ENCODE data around the gene RIPOR3. TPM values are rescaled to one million over a fixed set of nuclear protein-coding genes. Genes with fewer than 3 reads are reported as not detected.

The RIPOR3 gene
- total and polyA plus RNA-seq, 9 of the 15 experiments (the other 6 are each of a cell fraction or from before 2014, with no cell fraction given): 3.3 to 62.7 (median 21.4) TPM

- TF ChIP-seq ATF7 (IDR thresholded peaks at IDR 0.05) (peak; percentile 89), ZNF232 (CRISPR knock-in tag; IDR thresholded peaks at IDR 0.05) (no peak), ZBTB12 (CRISPR knock-in tag; IDR thresholded peaks at IDR 0.05) (no peak), HINFP (tag; conservative IDR thresholded peaks at IDR 0.05; ENCODE audit: low read depth) (no peak), PPARD (CRISPR knock-in tag; IDR thresholded peaks at IDR 0.05) (no peak), POLR3A (IDR thresholded peaks at IDR 0.05; ENCODE audit: borderline replicate concordance, extremely low read depth, insufficient read depth, insufficient read length) (no peak), ZNF717 (CRISPR knock-in tag; IDR thresholded peaks at IDR 0.05) (no peak), SREBF2 (CRISPR knock-in tag; IDR thresholded peaks at IDR 0.05) (no peak), GABPB2 (CRISPR knock-in tag; conservative IDR thresholded peaks at IDR 0.05) (no peak), MEIS2 (IDR thresholded peaks at IDR 0.05; ENCODE audit: partially characterized antibody) (peak; percentile 93), MBD1 (CRISPR knock-in tag; IDR thresholded peaks at IDR 0.05) (no peak), ZNF707 (CRISPR knock-in tag; conservative IDR thresholded peaks at IDR 0.05) (no peak)
- TF ChIP-seq, protein P1, sequence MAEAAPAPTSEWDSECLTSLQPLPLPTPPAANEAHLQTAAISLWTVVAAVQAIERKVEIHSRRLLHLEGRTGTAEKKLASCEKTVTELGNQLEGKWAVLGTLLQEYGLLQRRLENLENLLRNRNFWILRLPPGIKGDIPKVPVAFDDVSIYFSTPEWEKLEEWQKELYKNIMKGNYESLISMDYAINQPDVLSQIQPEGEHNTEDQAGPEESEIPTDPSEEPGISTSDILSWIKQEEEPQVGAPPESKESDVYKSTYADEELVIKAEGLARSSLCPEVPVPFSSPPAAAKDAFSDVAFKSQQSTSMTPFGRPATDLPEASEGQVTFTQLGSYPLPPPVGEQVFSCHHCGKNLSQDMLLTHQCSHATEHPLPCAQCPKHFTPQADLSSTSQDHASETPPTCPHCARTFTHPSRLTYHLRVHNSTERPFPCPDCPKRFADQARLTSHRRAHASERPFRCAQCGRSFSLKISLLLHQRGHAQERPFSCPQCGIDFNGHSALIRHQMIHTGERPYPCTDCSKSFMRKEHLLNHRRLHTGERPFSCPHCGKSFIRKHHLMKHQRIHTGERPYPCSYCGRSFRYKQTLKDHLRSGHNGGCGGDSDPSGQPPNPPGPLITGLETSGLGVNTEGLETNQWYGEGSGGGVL (CRISPR knock-in tag; IDR thresholded peaks at IDR 0.05): no peak
- TF ChIP-seq, protein P2, sequence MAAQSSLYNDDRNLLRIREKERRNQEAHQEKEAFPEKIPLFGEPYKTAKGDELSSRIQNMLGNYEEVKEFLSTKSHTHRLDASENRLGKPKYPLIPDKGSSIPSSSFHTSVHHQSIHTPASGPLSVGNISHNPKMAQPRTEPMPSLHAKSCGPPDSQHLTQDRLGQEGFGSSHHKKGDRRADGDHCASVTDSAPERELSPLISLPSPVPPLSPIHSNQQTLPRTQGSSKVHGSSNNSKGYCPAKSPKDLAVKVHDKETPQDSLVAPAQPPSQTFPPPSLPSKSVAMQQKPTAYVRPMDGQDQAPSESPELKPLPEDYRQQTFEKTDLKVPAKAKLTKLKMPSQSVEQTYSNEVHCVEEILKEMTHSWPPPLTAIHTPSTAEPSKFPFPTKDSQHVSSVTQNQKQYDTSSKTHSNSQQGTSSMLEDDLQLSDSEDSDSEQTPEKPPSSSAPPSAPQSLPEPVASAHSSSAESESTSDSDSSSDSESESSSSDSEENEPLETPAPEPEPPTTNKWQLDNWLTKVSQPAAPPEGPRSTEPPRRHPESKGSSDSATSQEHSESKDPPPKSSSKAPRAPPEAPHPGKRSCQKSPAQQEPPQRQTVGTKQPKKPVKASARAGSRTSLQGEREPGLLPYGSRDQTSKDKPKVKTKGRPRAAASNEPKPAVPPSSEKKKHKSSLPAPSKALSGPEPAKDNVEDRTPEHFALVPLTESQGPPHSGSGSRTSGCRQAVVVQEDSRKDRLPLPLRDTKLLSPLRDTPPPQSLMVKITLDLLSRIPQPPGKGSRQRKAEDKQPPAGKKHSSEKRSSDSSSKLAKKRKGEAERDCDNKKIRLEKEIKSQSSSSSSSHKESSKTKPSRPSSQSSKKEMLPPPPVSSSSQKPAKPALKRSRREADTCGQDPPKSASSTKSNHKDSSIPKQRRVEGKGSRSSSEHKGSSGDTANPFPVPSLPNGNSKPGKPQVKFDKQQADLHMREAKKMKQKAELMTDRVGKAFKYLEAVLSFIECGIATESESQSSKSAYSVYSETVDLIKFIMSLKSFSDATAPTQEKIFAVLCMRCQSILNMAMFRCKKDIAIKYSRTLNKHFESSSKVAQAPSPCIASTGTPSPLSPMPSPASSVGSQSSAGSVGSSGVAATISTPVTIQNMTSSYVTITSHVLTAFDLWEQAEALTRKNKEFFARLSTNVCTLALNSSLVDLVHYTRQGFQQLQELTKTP (IDR thresholded peaks at IDR 0.05; ENCODE audit: low read depth in 1 of 2, partially characterized antibody in 2 of 2): no peak
These were observed 40.0 kb upstream of the RIPOR3 start, which contains the start of gene PARD6B (continued) for GRCh38 chr20:50731055-50731929.

Data from K562 (cell line).